Measurements from ENCODE around the gene S100A13. TPM values are rescaled to one million over a fixed set of nuclear protein-coding genes. Genes with fewer than 3 reads are reported as not detected.

Gene S100A13
- total and polyA plus RNA-seq, 9 of the 15 experiments (the other 6 are each of a cell fraction or from before 2014, with no cell fraction given) = 41.9 to 129 (median 58.0) TPM

DNA sequence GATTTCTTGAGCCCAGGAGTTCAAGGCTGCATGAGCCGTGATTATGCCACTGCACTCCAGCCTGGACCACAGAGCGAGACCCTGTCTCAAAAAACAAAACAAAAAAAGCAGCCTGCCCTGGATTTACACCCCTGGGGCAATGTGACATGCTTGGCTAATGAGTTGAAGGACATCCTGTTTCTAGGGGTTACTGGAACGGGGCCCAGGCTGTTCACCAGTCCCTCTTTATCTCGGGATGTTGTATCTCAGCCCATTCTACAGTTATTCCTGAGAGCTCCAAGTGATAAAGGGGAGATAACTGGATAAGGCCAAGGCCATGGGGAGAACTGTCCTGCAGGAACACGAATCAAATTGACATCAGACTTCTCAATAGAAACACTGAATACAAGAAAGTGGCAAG lies 40.0 kb downstream of the S100A13 start:
- Histone ChIP-seq H3K4me2 (ENCODE audit: insufficient read depth, low read length) (no peak overlapping the region), H3K9me1 (ENCODE audit: control insufficient read depth, insufficient read depth, low read length) (no peaks in the 10 kb centered on the region), H3K4me1 (replicated peaks in 1 of 2; ENCODE audit: control insufficient read depth in 2 of 2, insufficient read depth in 2 of 2, low read length in 2 of 2) (peaks cover 0 to 6% of the 10 kb centered on the region in 2 experiments; a peak in 1 of 5 replicates), H2AFZ (ENCODE audit: low read depth, low read length) (no peak overlapping the region), H3K79me2 (ENCODE audit: control insufficient read depth, insufficient read depth, low read length) (no peaks in the 10 kb centered on the region), H4K20me1 (replicated peaks; ENCODE audit: control insufficient read depth, insufficient read depth, low read length) (no peaks in the 10 kb centered on the region), H3K27me3 (ENCODE audit: control insufficient read depth in 2 of 2, insufficient read depth in 2 of 2, low read length in 2 of 2) (no peaks in the 10 kb centered on the region), H3K36me3 (ENCODE audit: control insufficient read depth, insufficient read depth, low read length) (no peaks in the 10 kb centered on the region), H3K4me3 (no peak overlapping the region), H3K9ac (ENCODE audit: insufficient read depth in 1 of 2, low read depth in 2 of 2, low read length in 2 of 2) (no peak overlapping the region; a peak in 1 of 4 replicates), H3K9me3 (replicated peaks; ENCODE audit: control insufficient read depth, insufficient read depth, low read depth, low read length) (no peaks in the 10 kb centered on the region), H3K27ac (ENCODE audit: extremely low read depth, low read depth, low read length) (no peak overlapping the region)
- no TSS peak for BruUV-seq (replicated peaks)
- 19% methylated on average over 5 of the region's 5 CpGs for WGBS (ENCODE audit: insufficient coverage, low coverage, missing lambda C conversion rate)
- DNase-seq (ENCODE audit: extremely low read depth in 1 of 4, low spot score in 3 of 4) (no peak), FAIRE-seq (no peak), ATAC-seq (no peak)
- intact Hi-C loops (cut with micrococcal nuclease) (no loop called here), in situ Hi-C loops (cut with MboI) (no loop called here)
- TF ChIP-seq, protein P1, sequence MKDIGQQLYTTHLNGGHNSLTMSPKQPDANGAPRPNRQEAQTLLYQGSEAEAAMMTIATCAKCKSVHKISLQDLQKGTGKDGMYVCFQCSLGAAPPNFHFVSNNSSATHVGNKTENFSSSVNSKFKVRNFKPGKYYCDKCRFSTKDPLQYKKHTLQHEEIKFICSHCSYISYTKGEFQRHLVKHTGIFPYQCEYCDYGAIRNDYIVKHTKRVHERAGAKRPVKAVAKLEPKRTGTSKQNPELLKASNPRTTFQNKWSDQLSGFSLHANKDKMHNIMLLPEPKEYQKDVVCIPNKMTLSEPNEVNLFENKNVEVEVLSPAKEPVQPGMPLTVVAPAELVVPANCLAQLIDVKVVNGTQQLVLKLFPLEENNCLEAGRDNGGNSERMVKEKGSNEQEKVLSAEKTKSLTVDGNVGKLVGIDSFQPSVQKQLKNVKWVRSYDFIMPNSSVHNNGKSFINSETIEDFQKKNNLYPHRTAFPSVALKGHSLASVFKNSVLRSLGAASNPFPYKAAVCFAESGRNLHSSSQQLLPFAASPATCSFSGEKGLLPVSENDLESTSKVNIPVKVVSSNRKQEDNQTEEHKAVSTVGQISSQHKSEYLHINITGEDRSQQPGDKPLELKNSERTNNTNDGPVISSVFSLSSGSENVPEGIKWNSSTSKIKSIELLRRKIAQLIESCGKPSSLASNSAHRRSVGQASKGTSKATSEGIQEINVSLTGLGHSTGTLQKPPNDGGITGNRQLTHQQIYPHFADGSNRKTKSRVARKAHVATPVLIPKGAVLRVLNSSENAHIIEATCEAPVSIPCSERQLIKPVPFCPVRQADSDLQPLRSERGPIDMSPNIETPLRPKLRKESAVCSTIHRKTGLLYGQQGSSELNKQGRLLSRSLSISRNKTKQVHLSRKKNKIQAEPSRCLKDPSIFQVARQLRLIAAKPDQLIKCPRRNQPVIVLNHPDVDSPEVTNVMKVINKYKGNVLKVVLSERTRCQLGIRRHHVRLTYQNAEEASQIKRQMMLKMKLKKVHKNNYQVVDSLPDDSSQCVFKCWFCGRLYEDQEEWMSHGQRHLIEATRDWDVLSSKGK (CRISPR knock-in tag; IDR thresholded peaks at IDR 0.05) = no peak
- TF ChIP-seq BHLHE40 (IDR thresholded peaks at IDR 0.05; ENCODE audit: low read length) (no peak), ZNF121 (CRISPR knock-in tag; conservative IDR thresholded peaks at IDR 0.05) (peak; percentile 38; the same call in 1 of the 2 replicates), NCOR1 (IDR thresholded peaks at IDR 0.05) (no peak), RFX1 (IDR thresholded peaks at IDR 0.05) (peak; percentile 39), IRF1 (CRISPR knock-in tag; IDR thresholded peaks at IDR 0.05; ENCODE audit: borderline replicate concordance) (no peak)
- ChIA-PET CTCF (ENCODE audit: low intra/inter-chr PET ratio) (no interaction called here), POLR2A (interaction anchor here (1.2 to 1.8 kb wide), 2 partner anchors 29 to 67 kb away, joined by 4 read pairs; partner anchors contain the start of gene S100A14)

Measured in K562 (cell line).